Measurements from ENCODE around the gene TYROBP. TPM values are rescaled to one million over a fixed set of nuclear protein-coding genes. Genes with fewer than 3 reads are reported as not detected.

The TYROBP gene
- total and polyA plus RNA-seq, 9 donors = 9.2 to 135 (median 36.7) TPM

GRCh38 chr19:35928507-35928906 is 20.4 kb upstream of the TYROBP start:
- TF ChIP-seq CTCF (IDR thresholded peaks at IDR 0.05) (no peak), EP300 (IDR thresholded peaks at IDR 0.05) (no peak), POLR2A (IDR thresholded peaks at IDR 0.05) (no peak)
- 75 to 78% (median 75%) methylated on average over 5 of the region's 5 CpGs for WGBS, 3 donors
- Histone ChIP-seq H3K4me3 (no peak overlapping the region), H3K36me3 (no peaks in the 10 kb centered on the region), H3K27me3 (no peaks in the 10 kb centered on the region), H3K9me3 (peaks cover 0 to 5% of the 10 kb centered on the region in 2 donors), H3K4me1 (ENCODE audit: insufficient read depth) (no peaks in the 10 kb centered on the region), H3K27ac (no peak overlapping the region)
- intact Hi-C loops (cut with DNase I) = loop anchor here in 2 of 4 donors (5.0 to 10.0 kb wide), 2 partner anchors 46 to 144 kb away; no protein-coding TSS in a partner anchor
- no peak for DNase-seq

- H3K9me3 ChIP-seq = peaks cover 0 to 5% of the 10 kb centered on the region in 2 donors
- no peaks in the 10 kb centered on the region for H3K4me1 ChIP-seq (ENCODE audit: insufficient read depth)
- WGBS, 3 donors = 85 to 95% (median 87%) methylated on average over 3 of the region's 3 CpGs
- intact Hi-C loops (cut with DNase I) = loop anchor here in 2 of 4 donors (5.0 to 10.0 kb wide), 2 partner anchors 43 to 141 kb away; no protein-coding TSS in a partner anchor
- DNase-seq = no peak
- no peaks in the 10 kb centered on the region for H3K36me3 ChIP-seq
- no peak overlapping the region for H3K27ac ChIP-seq
- no peak overlapping the region for H3K4me3 ChIP-seq
- TF ChIP-seq EP300 (IDR thresholded peaks at IDR 0.05) (no peak), CTCF (IDR thresholded peaks at IDR 0.05) (no peak), POLR2A (IDR thresholded peaks at IDR 0.05) (no peak)
- H3K27me3 ChIP-seq = no peaks in the 10 kb centered on the region
Observed at GRCh38 chr19:35925501-35925900, 17.4 kb upstream of the TYROBP start.

GRCh38 chr19:35921012-35921411 is 12.9 kb upstream of the TYROBP start:
- 78 to 89% (median 79%) methylated on average over 6 of the region's 6 CpGs for WGBS, 3 donors
- H3K9me3 ChIP-seq = peaks cover 0 to 5% of the 10 kb centered on the region in 2 donors
- intact Hi-C loops (cut with DNase I) = loop anchor here in 1 of 4 donors (10.0 kb wide), 1 partner anchor 136 kb away; no protein-coding TSS in a partner anchor
- TF ChIP-seq EP300 (IDR thresholded peaks at IDR 0.05) (no peak), POLR2A (IDR thresholded peaks at IDR 0.05) (no peak), CTCF (IDR thresholded peaks at IDR 0.05) (no peak)
- no peaks in the 10 kb centered on the region for H3K36me3 ChIP-seq
- H3K27ac ChIP-seq = no peak overlapping the region
- H3K4me3 ChIP-seq = no peak overlapping the region
- no peaks in the 10 kb centered on the region for H3K27me3 ChIP-seq
- H3K4me1 ChIP-seq (ENCODE audit: insufficient read depth) = no peaks in the 10 kb centered on the region
- no peak for DNase-seq

GRCh38 chr19:35919306-35919705 is 11.2 kb upstream of the TYROBP start:
- no peak for TF ChIP-seq EP300 (IDR thresholded peaks at IDR 0.05)
- H3K27ac ChIP-seq = no peak overlapping the region
- H3K9me3 ChIP-seq = no peaks in the 10 kb centered on the region
- no peaks in the 10 kb centered on the region for H3K4me1 ChIP-seq (ENCODE audit: insufficient read depth)
- no peaks in the 10 kb centered on the region for H3K36me3 ChIP-seq
- H3K4me3 ChIP-seq = no peak overlapping the region
- DNase-seq = no peak
- no peaks in the 10 kb centered on the region for H3K27me3 ChIP-seq
- WGBS, 3 donors = 86 to 91% (median 88%) methylated on average over 11 of the region's 11 CpGs
- intact Hi-C loops (cut with DNase I) = no loop called here

- WGBS, 3 donors = 48 to 62% (median 50%) methylated on average over 3 of the region's 3 CpGs
- intact Hi-C loops (cut with DNase I) = no loop called here
- TF ChIP-seq EP300 (IDR thresholded peaks at IDR 0.05) (no peak), POLR2A (IDR thresholded peaks at IDR 0.05) (no peak), CTCF (IDR thresholded peaks at IDR 0.05) (no peak)
- H3K27ac ChIP-seq = no peak overlapping the region
- H3K4me3 ChIP-seq = no peak overlapping the region
- no peaks in the 10 kb centered on the region for H3K36me3 ChIP-seq
- no peak for DNase-seq
- H3K27me3 ChIP-seq = no peaks in the 10 kb centered on the region
- no peaks in the 10 kb centered on the region for H3K9me3 ChIP-seq
- H3K4me1 ChIP-seq (ENCODE audit: insufficient read depth) = no peaks in the 10 kb centered on the region
Observed at GRCh38 chr19:35915443-35915842, 7.3 kb upstream of the TYROBP start.
